ENCODE results near the gene GZMH.

Gene GZMH

DNA sequence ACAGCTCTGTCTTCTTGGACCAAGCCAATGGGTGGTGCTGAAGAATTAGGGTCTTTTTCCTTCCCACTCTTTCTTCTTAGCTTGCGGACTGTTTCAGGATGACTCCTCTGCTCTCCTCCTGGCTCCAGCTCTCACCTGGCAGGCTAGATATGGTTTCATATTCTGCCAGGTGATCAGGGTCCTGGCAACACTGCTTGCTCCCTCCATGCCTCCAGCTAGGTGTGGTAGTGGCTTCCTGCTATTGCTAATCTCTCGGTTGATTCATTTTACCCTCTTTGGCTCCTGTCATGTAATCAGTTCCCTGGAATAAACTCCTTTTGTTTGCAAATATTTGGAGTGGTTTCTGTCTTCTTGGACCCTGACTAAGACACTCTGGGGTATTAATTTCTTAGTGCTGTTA is 4.3 kb upstream of the GZMH start:
- Histone ChIP-seq H3K4me3 (ENCODE audit: low read depth, low read length) (no peak overlapping the region), H3K23ac (ENCODE audit: low read length) (no peak overlapping the region), H3K79me1 (ENCODE audit: low read length) (no peaks in the 10 kb centered on the region), H2AFZ (ENCODE audit: insufficient read depth, low read length, poor library complexity) (no peak overlapping the region), H3K14ac (ENCODE audit: low read length) (no peak overlapping the region), H4K91ac (ENCODE audit: low read depth, low read length) (no peak overlapping the region), H3K4me1 (ENCODE audit: control insufficient read depth in 1 of 2, insufficient read depth in 2 of 2, low read length in 2 of 2) (no peaks in the 10 kb centered on the region), H3K4ac (ENCODE audit: low read depth, low read length) (no peak overlapping the region), H3K18ac (ENCODE audit: low read length) (no peak overlapping the region), H4K8ac (ENCODE audit: low read depth, low read length) (no peak overlapping the region), H3K36me3 (ENCODE audit: control insufficient read depth in 1 of 2, insufficient read depth in 2 of 2, low read length in 2 of 2) (no peaks in the 10 kb centered on the region), H3K27ac (ENCODE audit: low read depth, low read length) (no peak overlapping the region), H2BK120ac (ENCODE audit: insufficient read depth, low read length, poor library complexity) (no peak overlapping the region), H4K12ac (ENCODE audit: low read depth, low read length) (no peak overlapping the region), H3K9me3 (ENCODE audit: insufficient read depth, low read depth, low read length) (peaks cover 22% of the 10 kb centered on the region), H2BK5ac (ENCODE audit: low read depth, low read length, poor library complexity) (no peak overlapping the region), H2AK5ac (ENCODE audit: low read length) (no peak overlapping the region), H3K4me2 (ENCODE audit: low read length) (no peak overlapping the region), H3K9ac (ENCODE audit: low read length) (no peak overlapping the region), H2BK12ac (ENCODE audit: low read length) (no peak overlapping the region), H3K79me2 (ENCODE audit: control insufficient read depth, insufficient read depth, low read length, poor library complexity) (no peaks in the 10 kb centered on the region), H3K27me3 (ENCODE audit: insufficient read depth, low read length) (no peaks in the 10 kb centered on the region)
- no peak for DNase-seq
- WGBS (ENCODE audit: extremely low coverage, insufficient coverage, insufficient read length), result no CpG with 5 or more reads among the region's 2 CpGs

DNA sequence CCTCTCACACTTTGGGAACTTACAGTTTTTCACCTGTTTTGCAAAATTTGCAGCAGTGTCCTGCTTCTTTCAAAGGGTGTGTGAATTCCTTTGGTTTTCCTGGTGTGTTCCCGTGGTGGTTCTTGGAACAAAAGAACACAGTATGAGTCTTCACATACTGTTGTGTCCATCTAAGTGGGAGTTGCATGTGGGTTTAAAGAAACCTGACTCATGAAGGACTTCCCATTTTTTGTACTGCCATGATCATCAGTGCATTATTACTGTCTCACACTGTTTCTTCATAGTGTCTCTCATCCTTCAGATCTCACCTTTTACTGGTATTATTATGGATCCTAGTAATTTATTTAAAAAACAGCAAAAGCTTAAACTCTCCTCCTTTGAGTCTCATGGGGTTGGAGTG is 3.8 kb upstream of the GZMH start:
- peaks cover 24% of the 10 kb centered on the region for H3K9me3 ChIP-seq (ENCODE audit: insufficient read depth, low read depth, low read length)
- no peak overlapping the region for H3K14ac ChIP-seq (ENCODE audit: low read length)
- no peak overlapping the region for H2BK12ac ChIP-seq (ENCODE audit: low read length)
- no peak overlapping the region for H2BK5ac ChIP-seq (ENCODE audit: low read depth, low read length, poor library complexity)
- H3K36me3 ChIP-seq (ENCODE audit: control insufficient read depth in 1 of 2, insufficient read depth in 2 of 2, low read length in 2 of 2), result no peaks in the 10 kb centered on the region
- H3K4ac ChIP-seq (ENCODE audit: low read depth, low read length), result no peak overlapping the region
- H3K9ac ChIP-seq (ENCODE audit: low read length), result no peak overlapping the region
- H3K27me3 ChIP-seq (ENCODE audit: insufficient read depth, low read length), result no peaks in the 10 kb centered on the region
- no CpG with 5 or more reads among the region's 1 CpG for WGBS (ENCODE audit: extremely low coverage, insufficient coverage, insufficient read length)
- H2AK5ac ChIP-seq (ENCODE audit: low read length), result no peak overlapping the region
- H3K79me1 ChIP-seq (ENCODE audit: low read length), result no peaks in the 10 kb centered on the region
- no peak overlapping the region for H3K27ac ChIP-seq (ENCODE audit: low read depth, low read length)
- no peak overlapping the region for H4K91ac ChIP-seq (ENCODE audit: low read depth, low read length)
- no peak overlapping the region for H3K23ac ChIP-seq (ENCODE audit: low read length)
- no peak for DNase-seq
- H4K12ac ChIP-seq (ENCODE audit: low read depth, low read length), result no peak overlapping the region
- H2BK120ac ChIP-seq (ENCODE audit: insufficient read depth, low read length, poor library complexity), result no peak overlapping the region
- no peaks in the 10 kb centered on the region for H3K4me1 ChIP-seq (ENCODE audit: control insufficient read depth in 1 of 2, insufficient read depth in 2 of 2, low read length in 2 of 2)
- H3K79me2 ChIP-seq (ENCODE audit: control insufficient read depth, insufficient read depth, low read length, poor library complexity), result no peaks in the 10 kb centered on the region
- H2AFZ ChIP-seq (ENCODE audit: insufficient read depth, low read length, poor library complexity), result no peak overlapping the region
- H3K18ac ChIP-seq (ENCODE audit: low read length), result no peak overlapping the region
- no peak overlapping the region for H3K4me2 ChIP-seq (ENCODE audit: low read length)
- no peak overlapping the region for H3K4me3 ChIP-seq (ENCODE audit: low read depth, low read length)
- H4K8ac ChIP-seq (ENCODE audit: low read depth, low read length), result no peak overlapping the region

DNA sequence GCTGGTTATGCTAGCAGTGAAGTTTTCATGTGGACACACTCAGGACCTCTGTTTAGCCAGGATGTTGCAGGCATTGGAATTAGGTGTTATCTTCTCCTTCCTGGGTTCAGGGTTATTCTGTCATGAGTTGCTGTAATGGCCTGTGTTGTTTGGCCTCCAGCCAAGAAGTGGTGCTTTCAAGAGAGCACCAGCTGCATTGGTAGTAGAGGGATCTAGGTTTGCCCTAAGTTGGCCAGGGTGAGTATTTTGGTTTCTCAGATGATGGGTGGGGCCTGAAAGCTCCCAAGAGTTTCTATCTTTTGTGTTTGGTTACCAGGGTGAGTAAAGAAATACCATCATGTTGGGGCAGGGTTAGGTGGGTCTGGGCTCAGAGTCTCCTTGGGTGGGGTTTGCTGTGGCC is 2.7 kb upstream of the GZMH start:
- Histone ChIP-seq H2BK5ac (ENCODE audit: low read depth, low read length, poor library complexity) (no peak overlapping the region), H3K27me3 (ENCODE audit: insufficient read depth, low read length) (no peaks in the 10 kb centered on the region), H2AFZ (ENCODE audit: insufficient read depth, low read length, poor library complexity) (no peak overlapping the region), H4K91ac (ENCODE audit: low read depth, low read length) (no peak overlapping the region), H3K27ac (ENCODE audit: low read depth, low read length) (no peak overlapping the region), H3K79me1 (ENCODE audit: low read length) (no peaks in the 10 kb centered on the region), H2AK5ac (ENCODE audit: low read length) (no peak overlapping the region), H2BK12ac (ENCODE audit: low read length) (no peak overlapping the region), H3K4ac (ENCODE audit: low read depth, low read length) (no peak overlapping the region), H4K12ac (ENCODE audit: low read depth, low read length) (no peak overlapping the region), H3K4me1 (ENCODE audit: control insufficient read depth in 1 of 2, insufficient read depth in 2 of 2, low read length in 2 of 2) (no peaks in the 10 kb centered on the region), H3K23ac (ENCODE audit: low read length) (no peak overlapping the region), H2BK120ac (ENCODE audit: insufficient read depth, low read length, poor library complexity) (no peak overlapping the region), H3K79me2 (ENCODE audit: control insufficient read depth, insufficient read depth, low read length, poor library complexity) (no peaks in the 10 kb centered on the region), H3K14ac (ENCODE audit: low read length) (no peak overlapping the region), H3K4me3 (ENCODE audit: low read depth, low read length) (no peak overlapping the region), H3K9me3 (ENCODE audit: insufficient read depth, low read depth, low read length) (peaks cover 32% of the 10 kb centered on the region), H3K18ac (ENCODE audit: low read length) (no peak overlapping the region), H3K4me2 (ENCODE audit: low read length) (no peak overlapping the region), H3K36me3 (ENCODE audit: control insufficient read depth in 1 of 2, insufficient read depth in 2 of 2, low read length in 2 of 2) (no peaks in the 10 kb centered on the region), H3K9ac (ENCODE audit: low read length) (no peak overlapping the region), H4K8ac (ENCODE audit: low read depth, low read length) (no peak overlapping the region)
- no peak for DNase-seq

DNA sequence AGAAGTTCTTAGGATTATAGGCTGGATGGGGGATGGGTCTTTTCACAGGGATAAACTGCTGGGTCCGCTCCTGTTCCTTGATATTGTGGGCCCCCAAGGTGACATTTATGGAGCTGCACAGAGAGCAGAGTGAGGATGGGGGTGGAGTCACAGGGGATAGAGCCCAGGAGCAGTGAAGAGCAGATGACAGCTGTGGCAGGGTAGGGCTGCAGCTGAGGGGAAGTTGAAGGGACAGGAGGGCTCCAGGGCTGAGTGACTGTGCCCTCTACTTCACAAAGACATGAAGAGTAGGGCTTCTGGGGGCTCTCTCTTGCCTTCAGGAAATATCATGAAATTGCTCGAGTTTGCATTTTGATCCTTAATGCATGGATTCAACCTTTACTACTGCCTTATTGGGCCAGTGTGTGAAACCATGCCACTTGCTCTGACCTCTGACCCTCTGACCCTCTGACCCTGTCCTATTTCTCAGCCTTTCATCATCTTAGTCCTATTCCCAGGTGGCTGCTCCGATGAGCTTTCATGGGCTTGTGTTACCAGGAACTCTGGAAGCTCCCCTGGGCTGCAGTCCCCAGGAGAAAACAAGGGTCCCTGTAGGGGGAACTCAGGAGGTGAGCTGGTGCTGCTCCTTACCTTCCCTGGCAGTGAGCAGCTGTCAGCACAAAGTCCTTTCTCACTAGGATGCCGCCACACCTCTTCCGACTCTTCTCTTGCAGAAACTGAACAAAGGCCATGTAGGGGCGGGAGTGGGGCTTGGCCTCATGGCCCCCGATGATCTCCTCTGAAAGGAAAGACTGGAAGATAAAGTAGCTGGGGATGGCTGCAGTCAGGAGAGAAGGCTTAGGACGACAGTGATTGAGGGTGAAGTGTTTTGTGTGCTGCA is 1.6 kb downstream of the GZMH start:
- Histone ChIP-seq H3K79me2 (ENCODE audit: control insufficient read depth, insufficient read depth, low read length, poor library complexity) (no peaks in the 10 kb centered on the region), H3K18ac (ENCODE audit: low read length) (no peak overlapping the region), H3K9me3 (ENCODE audit: insufficient read depth, low read depth, low read length) (peaks cover 37% of the 10 kb centered on the region), H2BK5ac (ENCODE audit: low read depth, low read length, poor library complexity) (no peak overlapping the region), H2BK120ac (ENCODE audit: insufficient read depth, low read length, poor library complexity) (no peak overlapping the region), H3K27ac (ENCODE audit: low read depth, low read length) (no peak overlapping the region), H4K12ac (ENCODE audit: low read depth, low read length) (no peak overlapping the region), H4K8ac (ENCODE audit: low read depth, low read length) (no peak overlapping the region), H3K4ac (ENCODE audit: low read depth, low read length) (no peak overlapping the region), H3K4me1 (ENCODE audit: control insufficient read depth in 1 of 2, insufficient read depth in 2 of 2, low read length in 2 of 2) (no peaks in the 10 kb centered on the region), H4K91ac (ENCODE audit: low read depth, low read length) (no peak overlapping the region), H2AFZ (ENCODE audit: insufficient read depth, low read length, poor library complexity) (no peak overlapping the region), H3K79me1 (ENCODE audit: low read length) (no peaks in the 10 kb centered on the region), H3K14ac (ENCODE audit: low read length) (no peak overlapping the region), H3K27me3 (ENCODE audit: insufficient read depth, low read length) (no peaks in the 10 kb centered on the region), H3K36me3 (ENCODE audit: control insufficient read depth in 1 of 2, insufficient read depth in 2 of 2, low read length in 2 of 2) (no peaks in the 10 kb centered on the region), H3K4me2 (ENCODE audit: low read length) (no peak overlapping the region), H3K9ac (ENCODE audit: low read length) (no peak overlapping the region), H3K4me3 (ENCODE audit: low read depth, low read length) (no peak overlapping the region), H2BK12ac (ENCODE audit: low read length) (no peak overlapping the region), H2AK5ac (ENCODE audit: low read length) (no peak overlapping the region), H3K23ac (ENCODE audit: low read length) (no peak overlapping the region)
- no peak for DNase-seq
- WGBS (ENCODE audit: extremely low coverage, insufficient coverage, insufficient read length), result no CpG with 5 or more reads among the region's 8 CpGs

Measured in trophoblast cell (in vitro differentiated cells and primary cell).